ENCODE measurements around the gene OSMR. TPM values are rescaled to one million over a fixed set of nuclear protein-coding genes. Genes with fewer than 3 reads are reported as not detected.
A peak's percentile ranks its signal among the peaks of the same experiment; 100 is the strongest.

The OSMR gene
- 1.5 TPM in 2 replicates for total RNA-seq (2011; cell fraction: chromatin; rRNA removed; ENCODE audit: low replicate concordance)
- total RNA-seq (2011; cell fraction: nucleolus; rRNA removed): 0.13 and 0.67 TPM in 2 replicates
- 1.6 TPM in 2 replicates for total RNA-seq (2011; cell fraction: nucleoplasm; rRNA removed)
- total RNA-seq (2014; rRNA removed): 0.18 and 0.24 TPM in 2 replicates
- total RNA-seq (2014; rRNA removed; fragmentation: Illumina TruSeq; extraction: Trizol): 0.69 and 0.83 TPM in 2 replicates
- 0.94 and 1.1 TPM in 2 replicates for total RNA-seq (2015; rRNA removed; fragmentation: Illumina TruSeq; extraction: Trizol)
- total RNA-seq (2021): 0.92 and 1.2 TPM in 2 replicates
- polyA plus RNA-seq (2011; rRNA removed): 0.14 and 1.7 TPM in 2 replicates
- polyA plus RNA-seq (2011; cell fraction: cytosol; rRNA removed): 0.10 and 0.70 TPM in 2 replicates
- polyA plus RNA-seq (2011; cell fraction: nucleus; rRNA removed): 0.18 and 1.4 TPM in 2 replicates
- 2.3 and 3.3 TPM in 2 replicates for polyA plus RNA-seq (2012)
- polyA plus RNA-seq (2014; fragmentation: Illumina TruSeq; extraction: Trizol): 1.5 and 1.7 TPM in 2 replicates
- polyA plus RNA-seq (2014; fragmentation: Nextera tagmentation; extraction: Ambion mirVana): under 1 TPM; 0.28 to 0.34 TPM
- 0.53 and 1.1 TPM in 2 replicates for polyA plus RNA-seq (2014; rRNA removed)
- 0.24 and 1.3 TPM in 2 replicates for polyA minus RNA-seq (2011; rRNA and poly(A)+ RNA removed)
- 0.46 and 1.2 TPM in 2 replicates for polyA minus RNA-seq (2011; cell fraction: cytosol; rRNA and poly(A)+ RNA removed)
- 0.44 and 0.81 TPM in 2 replicates for polyA minus RNA-seq (2011; cell fraction: nucleus; rRNA and poly(A)+ RNA removed)
- Bru-seq, nascent RNA: percentile 34 among the genes with signal in this experiment
- BruChase-seq, experiment 1, labeled RNA remaining after a 2-hour chase: percentile 32 among the genes with signal in this experiment
- percentile 31 among the genes with signal in this experiment for BruChase-seq, experiment 2, labeled RNA remaining after a 6-hour chase
- long read RNA-seq, experiment 1, partial matches to known transcripts: 0 of 4 reads
- long read RNA-seq, experiment 1, other reads (novel, unspliced or antisense): 3 of 4 reads
- long read RNA-seq, experiment 2: 0 reads
- long read RNA-seq, experiment 3: 0 reads

GRCh38 chr5:38845526-38846378, at the start of gene OSMR:
TSS of gene OSMR (plus strand) at chr5:38846012. CDS start at chr5:38869045, 23,033 bp downstream.
- TSS peak; percentile 73 for BruUV-seq (replicated peaks)
- ChIA-PET CTCF (ENCODE audit: low intra/inter-chr PET ratio) (no interaction called here), POLR2A (interaction anchor here (1.1 to 1.5 kb wide), 2 partner anchors 13 to 46 kb away, joined by 3 to 4 read pairs; no protein-coding TSS in a partner anchor)
- peak within 1 kb of the TSS; percentile 71 for H3K4me2 ChIP-seq (ENCODE audit: insufficient read depth, low read length)
- intact Hi-C loops (cut with micrococcal nuclease) (loop anchor here (5.0 to 10.0 kb wide), 2 partner anchors 77 to 229 kb away; partner anchors contain the start of gene RICTOR), in situ Hi-C loops (cut with MboI) (no loop called here)
- DNase-seq (ENCODE audit: extremely low read depth in 1 of 4, low spot score in 3 of 4) (peak; percentile 14 to 47 (median 31)), FAIRE-seq (no peak), ATAC-seq (peak; percentile 68)
- H3K4me1 ChIP-seq (replicated peaks in 1 of 2; ENCODE audit: control insufficient read depth in 2 of 2, insufficient read depth in 2 of 2, low read length in 2 of 2): peaks cover 0 to 11% of the 10 kb centered on the region in 2 experiments; a peak in 2 of 5 replicates
- 11% methylated on average over 86 of the region's 89 CpGs for WGBS (ENCODE audit: insufficient coverage, low coverage, missing lambda C conversion rate)
- no peaks in the 10 kb centered on the region for H3K9me3 ChIP-seq (replicated peaks; ENCODE audit: control insufficient read depth, insufficient read depth, low read depth, low read length)
- peaks cover 18 to 22% of the 10 kb centered on the region in 2 experiments for H3K27me3 ChIP-seq (ENCODE audit: control insufficient read depth in 2 of 2, insufficient read depth in 2 of 2, low read length in 2 of 2)
- peak within 1 kb of the TSS; percentile 45 to 79; a peak in 3 of 4 replicates for H3K9ac ChIP-seq (ENCODE audit: insufficient read depth in 1 of 2, low read depth in 2 of 2, low read length in 2 of 2)
- peak within 1 kb of the TSS; percentile 40 for H3K4me3 ChIP-seq
- no peaks in the 10 kb centered on the region for H4K20me1 ChIP-seq (replicated peaks; ENCODE audit: control insufficient read depth, insufficient read depth, low read length)
- no peaks in the 10 kb centered on the region for H3K79me2 ChIP-seq (ENCODE audit: control insufficient read depth, insufficient read depth, low read length)
- H3K36me3 ChIP-seq (ENCODE audit: control insufficient read depth, insufficient read depth, low read length): no peaks in the 10 kb centered on the region
- peak within 1 kb of the TSS; percentile 81 for H2AFZ ChIP-seq (ENCODE audit: low read depth, low read length)
- no peaks in the 10 kb centered on the region for H3K9me1 ChIP-seq (ENCODE audit: control insufficient read depth, insufficient read depth, low read length)
- no peak within 1 kb of the TSS; the same call in 2 of the 3 replicates for H3K27ac ChIP-seq (ENCODE audit: extremely low read depth, low read depth, low read length)
- TF ChIP-seq SPI1 (IDR thresholded peaks at IDR 0.05; ENCODE audit: borderline replicate concordance, low read depth, low read length): peak; percentile 95
- TF ChIP-seq RAD21 (CRISPR knock-in tag; conservative IDR thresholded peaks at IDR 0.05 in 1 of 2, IDR thresholded peaks at IDR 0.05 in 1 of 2): no peak
- peak; percentile 48 for TF ChIP-seq GABPA (tag; conservative IDR thresholded peaks at IDR 0.05; ENCODE audit: low read depth)
- TF ChIP-seq RBFOX2 (IDR thresholded peaks at IDR 0.05; ENCODE audit: low read depth, low read length): peak; percentile 47
- TF ChIP-seq MTA3 (IDR thresholded peaks at IDR 0.05; ENCODE audit: borderline replicate concordance): no peak
- TF ChIP-seq, protein P1, sequence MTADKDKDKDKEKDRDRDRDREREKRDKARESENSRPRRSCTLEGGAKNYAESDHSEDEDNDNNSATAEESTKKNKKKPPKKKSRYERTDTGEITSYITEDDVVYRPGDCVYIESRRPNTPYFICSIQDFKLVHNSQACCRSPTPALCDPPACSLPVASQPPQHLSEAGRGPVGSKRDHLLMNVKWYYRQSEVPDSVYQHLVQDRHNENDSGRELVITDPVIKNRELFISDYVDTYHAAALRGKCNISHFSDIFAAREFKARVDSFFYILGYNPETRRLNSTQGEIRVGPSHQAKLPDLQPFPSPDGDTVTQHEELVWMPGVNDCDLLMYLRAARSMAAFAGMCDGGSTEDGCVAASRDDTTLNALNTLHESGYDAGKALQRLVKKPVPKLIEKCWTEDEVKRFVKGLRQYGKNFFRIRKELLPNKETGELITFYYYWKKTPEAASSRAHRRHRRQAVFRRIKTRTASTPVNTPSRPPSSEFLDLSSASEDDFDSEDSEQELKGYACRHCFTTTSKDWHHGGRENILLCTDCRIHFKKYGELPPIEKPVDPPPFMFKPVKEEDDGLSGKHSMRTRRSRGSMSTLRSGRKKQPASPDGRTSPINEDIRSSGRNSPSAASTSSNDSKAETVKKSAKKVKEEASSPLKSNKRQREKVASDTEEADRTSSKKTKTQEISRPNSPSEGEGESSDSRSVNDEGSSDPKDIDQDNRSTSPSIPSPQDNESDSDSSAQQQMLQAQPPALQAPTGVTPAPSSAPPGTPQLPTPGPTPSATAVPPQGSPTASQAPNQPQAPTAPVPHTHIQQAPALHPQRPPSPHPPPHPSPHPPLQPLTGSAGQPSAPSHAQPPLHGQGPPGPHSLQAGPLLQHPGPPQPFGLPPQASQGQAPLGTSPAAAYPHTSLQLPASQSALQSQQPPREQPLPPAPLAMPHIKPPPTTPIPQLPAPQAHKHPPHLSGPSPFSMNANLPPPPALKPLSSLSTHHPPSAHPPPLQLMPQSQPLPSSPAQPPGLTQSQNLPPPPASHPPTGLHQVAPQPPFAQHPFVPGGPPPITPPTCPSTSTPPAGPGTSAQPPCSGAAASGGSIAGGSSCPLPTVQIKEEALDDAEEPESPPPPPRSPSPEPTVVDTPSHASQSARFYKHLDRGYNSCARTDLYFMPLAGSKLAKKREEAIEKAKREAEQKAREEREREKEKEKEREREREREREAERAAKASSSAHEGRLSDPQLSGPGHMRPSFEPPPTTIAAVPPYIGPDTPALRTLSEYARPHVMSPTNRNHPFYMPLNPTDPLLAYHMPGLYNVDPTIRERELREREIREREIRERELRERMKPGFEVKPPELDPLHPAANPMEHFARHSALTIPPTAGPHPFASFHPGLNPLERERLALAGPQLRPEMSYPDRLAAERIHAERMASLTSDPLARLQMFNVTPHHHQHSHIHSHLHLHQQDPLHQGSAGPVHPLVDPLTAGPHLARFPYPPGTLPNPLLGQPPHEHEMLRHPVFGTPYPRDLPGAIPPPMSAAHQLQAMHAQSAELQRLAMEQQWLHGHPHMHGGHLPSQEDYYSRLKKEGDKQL (CRISPR knock-in tag; IDR thresholded peaks at IDR 0.05; ENCODE audit: borderline replicate concordance): no peak
- no peak for TF ChIP-seq RB1 (IDR thresholded peaks at IDR 0.05; ENCODE audit: low read depth)
- no peak for TF ChIP-seq ZNF12 (CRISPR knock-in tag; IDR thresholded peaks at IDR 0.05)
